ENCODE data around the gene TMEM219. TPM values are rescaled to one million over a fixed set of nuclear protein-coding genes. Genes with fewer than 3 reads are reported as not detected.

Gene TMEM219
- total and polyA plus RNA-seq, 10 of the 15 experiments (the other 5 are each of a cell fraction or from before 2014, with no cell fraction given): 33.6 to 74.6 (median 56.5) TPM

GRCh38 chr16:29958756-29959155 is 3.1 kb upstream of the TMEM219 start:
- in situ Hi-C loops (cut with MboI) (no loop called here), intact Hi-C loops (cut with micrococcal nuclease; ENCODE audit: unreplicated experiment) (no loop called here)
- Histone ChIP-seq H3K4me1 (ENCODE audit: control insufficient read depth, insufficient read depth, low read length) (peaks cover 2% of the 10 kb centered on the region; the same call in 1 of the 2 replicates), H3K4me3 (no peak overlapping the region), H4K20me1 (ENCODE audit: control insufficient read depth, insufficient read depth) (no peaks in the 10 kb centered on the region), H3K79me2 (ENCODE audit: control insufficient read depth, insufficient read depth, low read length) (peaks cover 4% of the 10 kb centered on the region; the same call in 1 of the 2 replicates), H3K4me2 (ENCODE audit: control insufficient read depth, insufficient read depth) (no peak overlapping the region), H3K27ac (ENCODE audit: control insufficient read depth, insufficient read depth) (no peak overlapping the region), H2AFZ (ENCODE audit: control insufficient read depth, low read depth, low read length) (no peak overlapping the region), H3K36me3 (ENCODE audit: control insufficient read depth in 2 of 2, insufficient read depth in 2 of 2, low read length in 1 of 2) (no peaks in the 10 kb centered on the region), H3K9me3 (replicated peaks; ENCODE audit: control insufficient read depth, insufficient read depth, low read length) (no peaks in the 10 kb centered on the region), H3K9ac (ENCODE audit: control insufficient read depth, insufficient read depth, low read length) (no peak overlapping the region), H3K27me3 (replicated peaks in 1 of 2; ENCODE audit: control insufficient read depth in 2 of 2, insufficient read depth in 2 of 2, low read length in 1 of 2) (no peaks in the 10 kb centered on the region)
- POLR2A ChIA-PET: no interaction called here
- no TSS peak for BruUV-seq (replicated peaks)
- DNase-seq (ENCODE audit: low read depth, low spot score) (no peak), ATAC-seq (no peak), FAIRE-seq (no peak)
- TF ChIP-seq SRF (IDR thresholded peaks at IDR 0.05; ENCODE audit: low read depth in 2 of 2, low read length in 2 of 2) (no peak), POLR2A (IDR thresholded peaks at IDR 0.05; ENCODE audit: low read depth, low read length) (no peak), RUNX3 (IDR thresholded peaks at IDR 0.05; ENCODE audit: low read length) (no peak), NFXL1 (IDR thresholded peaks at IDR 0.05; ENCODE audit: borderline replicate concordance) (no peak), ELK1 (IDR thresholded peaks at IDR 0.05; ENCODE audit: low read depth, low read length) (no peak), RELA (IDR thresholded peaks at IDR 0.05; ENCODE audit: borderline replicate concordance, partially characterized antibody) (no peak), ZBTB40 (IDR thresholded peaks at IDR 0.05; ENCODE audit: borderline replicate concordance) (no peak), SREBF1 (IDR thresholded peaks at IDR 0.05; ENCODE audit: low read length) (no peak), BCL3 (IDR thresholded peaks at IDR 0.05; ENCODE audit: borderline replicate concordance, insufficient read depth, low read depth, low read length, poor library complexity, severe bottlenecking) (no peak), HDAC2 (IDR thresholded peaks at IDR 0.05) (no peak), ZNF24 (IDR thresholded peaks at IDR 0.05) (no peak), USF2 (IDR thresholded peaks at IDR 0.05; ENCODE audit: borderline replicate concordance, low read depth, low read length) (no peak), ZSCAN29 (IDR thresholded peaks at IDR 0.05) (no peak), RB1 (IDR thresholded peaks at IDR 0.05; ENCODE audit: borderline replicate concordance) (no peak), CBX3 (IDR thresholded peaks at IDR 0.05; ENCODE audit: borderline replicate concordance, low read depth) (no peak), IRF4 (IDR thresholded peaks at IDR 0.05; ENCODE audit: low read depth, low read length) (no peak)
- CTCF ChIA-PET: no interaction called here
- 57% methylated on average over 5 of the region's 5 CpGs for WGBS (ENCODE audit: insufficient coverage, insufficient replicate concordance, low lambda C conversion rate, missing lambda C conversion rate)
- RAD21 ChIA-PET (ENCODE audit: unreplicated experiment): no interaction called here
- SMC1A ChIA-PET (ENCODE audit: uncharacterized antibody, unreplicated experiment): no interaction called here

Measured in GM12878 (cell line).